ENCODE measurements around the gene OR8D2. TPM values are rescaled to one million over a fixed set of nuclear protein-coding genes. Genes with fewer than 3 reads are reported as not detected.
A peak's percentile ranks its signal among the peaks of the same experiment; 100 is the strongest.

OR8D2 gene
- total and polyA plus RNA-seq, 2 donors (not counting 1 experiment from before 2014, with no cell fraction given) = not detected

GRCh38 chr11:124301548-124301947, 18.4 kb downstream of the OR8D2 start:
- no peaks in the 10 kb centered on the region for H3K79me2 ChIP-seq (ENCODE audit: control insufficient read depth, insufficient read depth, low read length)
- TF ChIP-seq CTCF (conservative IDR thresholded peaks at IDR 0.05 in 1 of 2, IDR thresholded peaks at IDR 0.05 in 1 of 2; ENCODE audit: low read depth in 1 of 2, low read length in 2 of 2) (no peak), EZH2 (IDR thresholded peaks at IDR 0.05; ENCODE audit: low read length, missing control alignments) (no peak)
- H3K4me3 ChIP-seq (replicated peaks in 1 of 4; ENCODE audit: control extremely low read depth in 1 of 4, insufficient read depth in 1 of 4, low read depth in 3 of 4, low read length in 4 of 4) = no peak overlapping the region
- H2AFZ ChIP-seq (ENCODE audit: low read length) = no peak overlapping the region
- H3K27me3 ChIP-seq (ENCODE audit: control insufficient read depth, insufficient read depth, low read length) = no peaks in the 10 kb centered on the region
- no peak overlapping the region for H3K4me2 ChIP-seq (ENCODE audit: extremely low read depth, insufficient read depth, low read length)
- DNase-seq (ENCODE audit: low read depth in 2 of 2) = peak; percentile 80 to 89
- no peaks in the 10 kb centered on the region for H3K9me3 ChIP-seq (ENCODE audit: control insufficient read depth, insufficient read depth, low read depth, low read length)
- no peak overlapping the region for H3K27ac ChIP-seq (ENCODE audit: insufficient read depth, low read length)
- H3K4me1 ChIP-seq (ENCODE audit: control insufficient read depth, extremely low read depth, insufficient read depth, low read length) = no peaks in the 10 kb centered on the region
- no peaks in the 10 kb centered on the region for H4K20me1 ChIP-seq (ENCODE audit: control insufficient read depth, extremely low read depth, insufficient read depth, low read length)
- H3K9ac ChIP-seq (ENCODE audit: insufficient read depth, low read length) = no peak overlapping the region
- H3K36me3 ChIP-seq (ENCODE audit: control insufficient read depth, insufficient read depth, low read length) = no peaks in the 10 kb centered on the region

GRCh38 chr11:124297921-124298320, 22.1 kb downstream of the OR8D2 start:
- Histone ChIP-seq H3K9ac (ENCODE audit: insufficient read depth, low read length) (no peak overlapping the region), H2AFZ (ENCODE audit: low read length) (no peak overlapping the region), H3K27me3 (ENCODE audit: control insufficient read depth, insufficient read depth, low read length) (no peaks in the 10 kb centered on the region), H3K4me2 (ENCODE audit: extremely low read depth, insufficient read depth, low read length) (no peak overlapping the region), H4K20me1 (ENCODE audit: control insufficient read depth, extremely low read depth, insufficient read depth, low read length) (no peaks in the 10 kb centered on the region), H3K27ac (ENCODE audit: insufficient read depth, low read length) (no peak overlapping the region), H3K79me2 (ENCODE audit: control insufficient read depth, insufficient read depth, low read length) (no peaks in the 10 kb centered on the region), H3K4me3 (replicated peaks in 1 of 4; ENCODE audit: control extremely low read depth in 1 of 4, insufficient read depth in 1 of 4, low read depth in 3 of 4, low read length in 4 of 4) (no peak overlapping the region), H3K9me3 (ENCODE audit: control insufficient read depth, insufficient read depth, low read depth, low read length) (no peaks in the 10 kb centered on the region), H3K4me1 (ENCODE audit: control insufficient read depth, extremely low read depth, insufficient read depth, low read length) (no peaks in the 10 kb centered on the region), H3K36me3 (ENCODE audit: control insufficient read depth, insufficient read depth, low read length) (no peaks in the 10 kb centered on the region)
- DNase-seq (ENCODE audit: low read depth in 2 of 2) = peak in 1 of 2 donors; percentile 58
- TF ChIP-seq EZH2 (IDR thresholded peaks at IDR 0.05; ENCODE audit: low read length, missing control alignments) = no peak
- no peak for TF ChIP-seq CTCF (conservative IDR thresholded peaks at IDR 0.05 in 1 of 2, IDR thresholded peaks at IDR 0.05 in 1 of 2; ENCODE audit: low read depth in 1 of 2, low read length in 2 of 2)

DNA sequence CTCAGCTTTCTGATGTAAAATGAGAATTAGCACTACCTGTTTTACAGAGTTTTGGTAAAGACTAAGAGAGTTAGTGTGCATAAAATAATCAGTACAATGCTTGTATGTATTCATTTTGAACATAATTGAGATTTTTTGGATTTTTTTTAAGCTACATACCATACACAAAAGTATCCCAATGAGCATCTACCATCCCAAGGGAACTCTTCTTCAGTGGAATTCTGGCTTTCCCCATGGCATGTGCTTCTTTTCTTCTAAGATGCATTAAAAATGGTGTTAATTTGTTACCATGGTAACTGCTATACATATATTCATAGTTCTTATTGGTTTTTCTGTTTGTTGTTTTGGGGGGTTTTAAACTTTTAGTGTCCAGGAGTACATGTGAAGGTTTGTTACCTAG, 24.0 kb downstream of the OR8D2 start:
- TF ChIP-seq EZH2 (IDR thresholded peaks at IDR 0.05; ENCODE audit: low read length, missing control alignments) (no peak), CTCF (conservative IDR thresholded peaks at IDR 0.05 in 1 of 2, IDR thresholded peaks at IDR 0.05 in 1 of 2; ENCODE audit: low read depth in 1 of 2, low read length in 2 of 2) (no peak)
- no peak overlapping the region for H3K27ac ChIP-seq (ENCODE audit: insufficient read depth, low read length)

More for the DNA sequence above, 24.0 kb downstream of the OR8D2 start:
- H3K27me3 ChIP-seq (ENCODE audit: control insufficient read depth, insufficient read depth, low read length) = no peaks in the 10 kb centered on the region
- H3K9ac ChIP-seq (ENCODE audit: insufficient read depth, low read length) = no peak overlapping the region
- no peak overlapping the region for H3K4me3 ChIP-seq (replicated peaks in 1 of 4; ENCODE audit: control extremely low read depth in 1 of 4, insufficient read depth in 1 of 4, low read depth in 3 of 4, low read length in 4 of 4)
- no peak for DNase-seq (ENCODE audit: low read depth in 2 of 2)
- H3K36me3 ChIP-seq (ENCODE audit: control insufficient read depth, insufficient read depth, low read length) = no peaks in the 10 kb centered on the region
- no peak overlapping the region for H3K4me2 ChIP-seq (ENCODE audit: extremely low read depth, insufficient read depth, low read length)
- H2AFZ ChIP-seq (ENCODE audit: low read length) = no peak overlapping the region
- no peaks in the 10 kb centered on the region for H3K4me1 ChIP-seq (ENCODE audit: control insufficient read depth, extremely low read depth, insufficient read depth, low read length)
- H4K20me1 ChIP-seq (ENCODE audit: control insufficient read depth, extremely low read depth, insufficient read depth, low read length) = no peaks in the 10 kb centered on the region
- no peaks in the 10 kb centered on the region for H3K79me2 ChIP-seq (ENCODE audit: control insufficient read depth, insufficient read depth, low read length)
- no peaks in the 10 kb centered on the region for H3K9me3 ChIP-seq (ENCODE audit: control insufficient read depth, insufficient read depth, low read depth, low read length)
